B cell (primary cell): ENCODE measurements around the gene SLFN11. TPM values are rescaled to one million over a fixed set of nuclear protein-coding genes. Genes with fewer than 3 reads are reported as not detected.

ENCODE experiments used
- ATAC-seq: fragments of 200-7000 bp; cut with Tn5 transposase; one replicate; pipeline ENCODE4 v1.10.0; 2021; ENCODE audit warnings: low read depth, mild to moderate bottlenecking, moderate number of reproducible peaks, moderate library complexity
- CTCF ChIA-PET: fragments of 350-600 bp; sonication (Branson Sonifier 250); formaldehyde crosslinking; loops from one replicate; lab custom pipeline; 2021; ENCODE audit warnings: antibody characterized with exemption, inconsistent platforms; lab: Charles Lee
- POLR2A ChIA-PET: fragments of 350-600 bp; sonication (Branson Sonifier 250); formaldehyde crosslinking; loops from one replicate; lab custom pipeline; 2021; ENCODE audit warnings: antibody characterized with exemption; lab: Charles Lee
- DNase-seq: peaks from one replicate; pipeline ENCODE4 v3.0.0; 2013
- H2AFZ ChIP-seq: 2 replicates; pipeline ENCODE4 v1.6.1; 2012; ENCODE audit warnings: mild to moderate bottlenecking, low read depth, low read length; ENCODE audit not compliant: insufficient read depth, poor library complexity, severe bottlenecking
- H3K27ac ChIP-seq, 2 donors: 1 replicate in 1 of 2; 2 replicates in 1 of 2; pipeline ENCODE4 v1.5.1; 2012 to 2013; ENCODE audit warnings: low read length in 2 of 2, mild to moderate bottlenecking in 2 of 2, moderate library complexity in 1 of 2
- H3K27me3 ChIP-seq, 4 experiments: fragments of 200-600 bp in 1 of 4; sonication (generic) in 1 of 4; replicated peaks in 1 of 4; 1 replicate in 2 of 4; 2 replicates in 2 of 4; pipeline versions ENCODE4 v1.6.1 to v1.7.0; 2013 to 2016; ENCODE audit warnings: low read length in 3 of 4, mild to moderate bottlenecking in 2 of 4, mixed read lengths in 1 of 4, moderate library complexity in 1 of 4; ENCODE audit not compliant: insufficient read depth in 4 of 4, control insufficient read depth in 3 of 4; ENCODE audit errors: control extremely low read depth in 1 of 4
- H3K36me3 ChIP-seq, 2 experiments: replicated peaks in 1 of 2; 1 replicate in 1 of 2; 2 replicates in 1 of 2; pipeline versions ENCODE4 v1.6.1 to v1.7.1; 2013; ENCODE audit warnings: low read length in 1 of 2; ENCODE audit not compliant: insufficient read depth in 2 of 2, control insufficient read depth in 1 of 2; ENCODE audit errors: control extremely low read depth in 1 of 2, extremely low read depth in 1 of 2
- H3K4me1 ChIP-seq, 2 donors: fragments of 200-600 bp in 1 of 2; sonication (generic) in 1 of 2; 1 replicate in 1 of 2; 2 replicates in 1 of 2; pipeline versions ENCODE4 v1.5.1 to v1.6.1; 2013 to 2017; ENCODE audit warnings: low read length in 2 of 2; ENCODE audit not compliant: control insufficient read depth in 2 of 2, insufficient read depth in 2 of 2
- H3K4me2 ChIP-seq: replicated peaks from 2 replicates; pipeline ENCODE3; 2012; ENCODE audit warnings: mild to moderate bottlenecking, low read depth, low read length; ENCODE audit not compliant: poor library complexity, severe bottlenecking
- H3K4me3 ChIP-seq, 5 experiments: fragments of 200-600 bp in 1 of 5; sonication (generic) in 1 of 5; 1 replicate in 3 of 5; 2 replicates in 2 of 5; pipeline versions ENCODE4 v1.5.1 to v1.7.0; 2011 to 2016; ENCODE audit warnings: low read length in 4 of 5, mild to moderate bottlenecking in 4 of 5, low read depth in 2 of 5, control low read depth in 1 of 5, moderate library complexity in 1 of 5; ENCODE audit not compliant: insufficient read depth in 1 of 5; ENCODE audit errors: control extremely low read depth in 1 of 5, extremely low read depth in 1 of 5
- H3K79me2 ChIP-seq: fragments of 200-600 bp; sonication (generic); one replicate; pipeline ENCODE4 v1.6.0; 2016; ENCODE audit warnings: low read length; ENCODE audit not compliant: control insufficient read depth, insufficient read depth
- H3K9ac ChIP-seq: fragments of 200-600 bp; sonication (generic); 2 replicates; pipeline ENCODE4 v1.6.1; 2017; ENCODE audit warnings: mild to moderate bottlenecking, low read length, moderate library complexity
- H3K9me3 ChIP-seq, 3 donors: one replicate each; pipeline versions ENCODE4 v1.6.1 to v1.7.1; 2013; ENCODE audit warnings: low read length in 2 of 3; ENCODE audit not compliant: control insufficient read depth in 2 of 3, insufficient read depth in 1 of 3; ENCODE audit errors: control extremely low read depth in 1 of 3
- H4K20me1 ChIP-seq: 2 replicates; pipeline ENCODE4 v1.6.0; 2012; ENCODE audit warnings: mild to moderate bottlenecking, low read length; ENCODE audit not compliant: insufficient read depth, control insufficient read depth, poor library complexity, severe bottlenecking
- H3K27ac Mint-ChIP-seq: one replicate; pipeline ENCODE4 v1.8.0; 2021; ENCODE audit warnings: mixed read lengths
- H3K27me3 Mint-ChIP-seq: one replicate; pipeline ENCODE4 v1.8.0; 2021; ENCODE audit warnings: mixed read lengths
- H3K4me1 Mint-ChIP-seq: one replicate; pipeline ENCODE4 v1.8.0; 2021; ENCODE audit warnings: mixed read lengths
- H3K4me3 Mint-ChIP-seq: one replicate; pipeline ENCODE4 v1.8.0; 2021; ENCODE audit warnings: mixed read lengths
- H3K9me3 Mint-ChIP-seq: one replicate; pipeline ENCODE4 v1.8.0; 2022; ENCODE audit warnings: mixed read lengths; ENCODE audit not compliant: insufficient read depth
- EZH2 ChIP-seq: IDR thresholded peaks from 2 replicates; pipeline ENCODE4 v1.6.1; 2012; ENCODE audit warnings: borderline replicate concordance, low read depth, mild to moderate bottlenecking, moderate library complexity, low read length; ENCODE audit not compliant: insufficient read depth, poor library complexity, severe bottlenecking
- WGBS: methylation state at CpG from one replicate; pipeline ENCODE4 v1.1.5; 2013; ENCODE audit warnings: missing lambda C conversion rate; ENCODE audit not compliant: insufficient coverage; 5-methylcytosine and 5-hydroxymethylcytosine counted together
- intact Hi-C: fragments of 100-400 bp; cut with micrococcal nuclease; formaldehyde crosslinking; loops from one replicate; pipeline ENCODE4 v1.10.0; 2022
- polyA plus RNA-seq: library from polyadenylated mRNA; depleted of rRNA; stranded (reverse); fragments of >200 nt; gene quantifications from 2 replicates; pipeline ENCODE4 v1.2.3, GENCODE V29; 2012
- total RNA-seq, 2 donors: library from RNA; stranded (reverse); fragments of 120-200 nt in 1 of 2; gene quantifications; 1 replicate in 1 of 2; 2 replicates in 1 of 2; pipeline versions ENCODE4 v1.2.3 to v1.2.4, GENCODE V29; 2013 to 2022
- TF ChIP-seq, protein P1 (sequence below): fragments of 200-600 bp; IDR thresholded peaks from one replicate; pipeline ENCODE4 v1.8.0; 2022; ENCODE audit warnings: antibody characterized with exemption, mild to moderate bottlenecking

SLFN11 gene
- total and polyA plus RNA-seq, 2 donors (not counting 1 experiment from before 2014, with no cell fraction given): 11.3 to 48.1 TPM

DNA sequence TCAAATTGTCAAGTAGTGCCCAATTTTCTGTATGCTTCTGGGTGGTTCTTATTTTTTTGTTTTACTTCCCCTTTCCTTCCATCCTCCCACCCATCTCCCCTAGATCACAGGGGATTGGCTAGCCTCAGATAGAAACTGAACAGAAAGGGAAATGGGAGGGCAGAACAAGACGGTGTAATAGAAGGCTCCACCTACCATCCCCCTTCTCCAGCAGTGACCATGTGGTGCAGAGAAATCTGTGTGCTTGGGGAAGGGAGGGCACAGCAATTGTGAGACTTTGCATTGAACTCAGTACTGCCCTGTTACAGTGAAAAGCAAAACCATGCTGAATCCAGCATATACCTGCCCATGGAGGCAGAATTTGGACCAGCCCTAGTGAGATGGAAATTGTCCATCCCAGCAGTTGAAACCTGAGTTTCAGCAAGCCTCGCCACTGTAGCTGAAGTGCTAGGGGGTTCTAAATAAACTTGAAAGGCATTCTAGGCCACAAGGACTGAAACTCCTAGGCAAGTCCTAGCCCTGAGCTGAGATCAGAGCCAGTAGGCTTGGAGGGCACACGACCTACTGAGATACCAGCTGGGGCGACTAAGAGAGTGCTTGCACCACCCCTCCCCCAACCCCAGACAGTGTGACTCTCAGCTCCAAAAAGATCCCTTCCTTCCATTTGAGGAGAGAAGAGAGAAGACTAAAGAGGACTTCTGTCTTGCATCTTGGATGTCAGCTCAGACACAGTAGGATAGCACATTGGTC, 5.2 kb downstream of the SLFN11 start:
- peaks cover 40% of the 10 kb centered on the region for H3K79me2 ChIP-seq
- Mint-ChIP-seq H3K4me1 (peaks cover 58% of the 10 kb centered on the region), H3K27ac (peak overlapping the region; percentile 88), H3K9me3 (peaks cover 11% of the 10 kb centered on the region), H3K4me3 (peak overlapping the region; percentile 75), H3K27me3 (no peaks in the 10 kb centered on the region)
- peak; percentile 100 for ATAC-seq
- POLR2A ChIA-PET: no interaction called here
- CTCF ChIA-PET: interaction anchor here (2.3 kb wide), 1 partner anchor 55 kb away, joined by 8 read pairs; no protein-coding TSS in a partner anchor
- peak overlapping the region; percentile 53 for H3K9ac ChIP-seq
- no peaks in the 10 kb centered on the region for H4K20me1 ChIP-seq
- 77% methylated on average over 2 of the region's 4 CpGs for WGBS
- TF ChIP-seq EZH2: no peak
- TF ChIP-seq, protein P1, sequence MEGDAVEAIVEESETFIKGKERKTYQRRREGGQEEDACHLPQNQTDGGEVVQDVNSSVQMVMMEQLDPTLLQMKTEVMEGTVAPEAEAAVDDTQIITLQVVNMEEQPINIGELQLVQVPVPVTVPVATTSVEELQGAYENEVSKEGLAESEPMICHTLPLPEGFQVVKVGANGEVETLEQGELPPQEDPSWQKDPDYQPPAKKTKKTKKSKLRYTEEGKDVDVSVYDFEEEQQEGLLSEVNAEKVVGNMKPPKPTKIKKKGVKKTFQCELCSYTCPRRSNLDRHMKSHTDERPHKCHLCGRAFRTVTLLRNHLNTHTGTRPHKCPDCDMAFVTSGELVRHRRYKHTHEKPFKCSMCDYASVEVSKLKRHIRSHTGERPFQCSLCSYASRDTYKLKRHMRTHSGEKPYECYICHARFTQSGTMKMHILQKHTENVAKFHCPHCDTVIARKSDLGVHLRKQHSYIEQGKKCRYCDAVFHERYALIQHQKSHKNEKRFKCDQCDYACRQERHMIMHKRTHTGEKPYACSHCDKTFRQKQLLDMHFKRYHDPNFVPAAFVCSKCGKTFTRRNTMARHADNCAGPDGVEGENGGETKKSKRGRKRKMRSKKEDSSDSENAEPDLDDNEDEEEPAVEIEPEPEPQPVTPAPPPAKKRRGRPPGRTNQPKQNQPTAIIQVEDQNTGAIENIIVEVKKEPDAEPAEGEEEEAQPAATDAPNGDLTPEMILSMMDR: no peak
- peaks cover 0 to 12% of the 10 kb centered on the region in 2 experiments for H3K36me3 ChIP-seq
- H3K27me3 ChIP-seq: no peaks in the 10 kb centered on the region
- peak overlapping the region in 4 of 5 experiments; percentile 3 to 53 (median 34) for H3K4me3 ChIP-seq
- peak; percentile 88 for DNase-seq
- H3K4me1 ChIP-seq: peaks cover 22 to 27% of the 10 kb centered on the region in 2 donors
- intact Hi-C loops: loop anchor here (1.0 to 5.0 kb wide), 4 partner anchors 22 to 219 kb away; partner anchors contain the start of genes AP2B1 and SLFN5
- H3K4me2 ChIP-seq: peak overlapping the region; percentile 77
- no peaks in the 10 kb centered on the region for H3K9me3 ChIP-seq
- peak overlapping the region; percentile 33 to 67 for H3K27ac ChIP-seq
- H2AFZ ChIP-seq: peak overlapping the region; percentile 64

DNA sequence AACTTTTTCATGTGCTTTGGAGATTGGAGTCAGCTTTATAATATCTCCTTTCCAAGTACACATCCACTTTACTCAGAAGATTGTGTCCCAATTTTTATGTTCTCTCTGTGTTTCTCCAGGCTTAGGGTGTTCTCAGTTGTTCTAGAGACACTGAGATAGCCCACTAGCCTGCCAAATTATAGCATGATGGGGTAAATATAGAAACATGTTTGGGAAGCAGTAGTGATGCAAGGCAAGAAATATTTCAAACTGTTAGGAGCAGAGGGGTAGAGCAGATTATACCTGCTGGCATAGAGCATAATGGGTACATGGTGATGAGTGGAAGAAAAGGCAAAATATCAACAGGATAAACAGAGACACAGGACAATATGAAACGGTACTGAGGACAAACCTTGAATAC, 12.4 kb downstream of the SLFN11 start:
- no peak for TF ChIP-seq EZH2
- TF ChIP-seq, protein P1: no peak
- Histone ChIP-seq H3K27ac (no peak overlapping the region), H4K20me1 (no peaks in the 10 kb centered on the region), H3K36me3 (peaks cover 0 to 39% of the 10 kb centered on the region in 2 experiments), H3K4me2 (no peak overlapping the region), H3K27me3 (no peaks in the 10 kb centered on the region), H3K4me1 (peaks cover 0 to 4% of the 10 kb centered on the region in 2 donors), H3K9ac (no peak overlapping the region), H3K4me3 (no peak overlapping the region), H3K79me2 (peaks cover 46% of the 10 kb centered on the region), H2AFZ (no peak overlapping the region), H3K9me3 (no peaks in the 10 kb centered on the region)
- CTCF ChIA-PET: no interaction called here
- Mint-ChIP-seq H3K27me3 (no peaks in the 10 kb centered on the region), H3K9me3 (no peaks in the 10 kb centered on the region), H3K4me3 (no peak overlapping the region), H3K27ac (no peak overlapping the region), H3K4me1 (peaks cover 18% of the 10 kb centered on the region)
- intact Hi-C loops: no loop called here
- DNase-seq (no peak), ATAC-seq (no peak)
- POLR2A ChIA-PET: no interaction called here
- WGBS: no CpG with 5 or more reads among the region's 1 CpG
